Measurements from ENCODE around the gene FHL1.

Gene FHL1

GRCh38 chrX:136260776-136261175 lies 113.4 kb downstream of the FHL1 start:
- DNase-seq: no peak
